Glutamatergic neuron (in vitro differentiated cells): ENCODE measurements around the gene RDH8. TPM values are rescaled to one million over a fixed set of nuclear protein-coding genes. Genes with fewer than 3 reads are reported as not detected.

ENCODE experiments used
- DNase-seq: peaks from one replicate; pipeline ENCODE4 v3.0.0; 2022
- H3K27ac Mint-ChIP-seq: one replicate; pipeline ENCODE4 v1.8.0; 2020; ENCODE audit warnings: mild to moderate bottlenecking, mixed read lengths, inconsistent platforms; ENCODE audit not compliant: unreplicated experiment
- H3K27me3 Mint-ChIP-seq: one replicate; pipeline ENCODE4 v1.8.0; 2020; ENCODE audit warnings: mild to moderate bottlenecking, moderate library complexity, mixed read lengths, inconsistent platforms; ENCODE audit not compliant: unreplicated experiment
- H3K36me3 Mint-ChIP-seq: one replicate; pipeline ENCODE4 v1.8.0; 2020; ENCODE audit warnings: mild to moderate bottlenecking, mixed read lengths, inconsistent platforms; ENCODE audit not compliant: unreplicated experiment
- H3K4me1 Mint-ChIP-seq: one replicate; pipeline ENCODE4 v1.8.0; 2020; ENCODE audit warnings: mild to moderate bottlenecking, low read depth, mixed read lengths, inconsistent platforms; ENCODE audit not compliant: unreplicated experiment
- H3K4me3 Mint-ChIP-seq: one replicate; pipeline ENCODE4 v1.8.0; 2020; ENCODE audit warnings: mild to moderate bottlenecking, mixed read lengths, inconsistent platforms; ENCODE audit not compliant: unreplicated experiment
- H3K9me3 Mint-ChIP-seq: one replicate; pipeline ENCODE4 v1.8.0; 2020; ENCODE audit warnings: mild to moderate bottlenecking, moderate library complexity, mixed read lengths, inconsistent platforms; ENCODE audit not compliant: unreplicated experiment
- CTCF ChIP-seq: fragments of 200-600 bp; sonication (generic); IDR thresholded peaks from one replicate; pipeline ENCODE4 v1.5.0; 2021; ENCODE audit not compliant: partially characterized antibody, unreplicated experiment
- total RNA-seq: library from RNA; stranded (reverse); fragmentation: NEBNext Ultra II Directional; extraction: Animal tissue kit (Norgen Biotek cat#: 25700); gene quantifications from one replicate; pipeline ENCODE4 v1.2.1, GENCODE V29; 2021; ENCODE audit not compliant: unreplicated experiment

Gene RDH8
- total RNA-seq, 1 donor from 2014 or later: not detected

- H3K27ac Mint-ChIP-seq: no peak overlapping the region
These were observed 20.3 kb downstream of the RDH8 start for GRCh38 chr19:10033614-10034013.

GRCh38 chr19:10036601-10037071, 23.4 kb downstream of the RDH8 start:
- Mint-ChIP-seq H3K27ac (no peak overlapping the region), H3K9me3 (peaks cover 11% of the 10 kb centered on the region), H3K36me3 (peaks cover 6% of the 10 kb centered on the region), H3K27me3 (peaks cover 10% of the 10 kb centered on the region), H3K4me3 (no peak overlapping the region), H3K4me1 (no peaks in the 10 kb centered on the region)
- no peak for TF ChIP-seq CTCF
- no peak for DNase-seq

More at GRCh38 chr19:10033614-10034013, 20.3 kb downstream of the RDH8 start:
- Mint-ChIP-seq H3K4me1 (no peaks in the 10 kb centered on the region), H3K9me3 (peaks cover 3% of the 10 kb centered on the region), H3K27me3 (peaks cover 7% of the 10 kb centered on the region), H3K4me3 (no peak overlapping the region), H3K36me3 (no peaks in the 10 kb centered on the region)
- TF ChIP-seq CTCF: no peak
- DNase-seq: no peak

- peaks cover 17% of the 10 kb centered on the region for H3K9me3 Mint-ChIP-seq
- DNase-seq: no peak
- H3K27me3 Mint-ChIP-seq: peaks cover 10% of the 10 kb centered on the region
- H3K36me3 Mint-ChIP-seq: peaks cover 6% of the 10 kb centered on the region
- H3K4me3 Mint-ChIP-seq: no peak overlapping the region
- H3K27ac Mint-ChIP-seq: no peak overlapping the region
- no peak for TF ChIP-seq CTCF
- H3K4me1 Mint-ChIP-seq: no peaks in the 10 kb centered on the region
These were observed 24.1 kb downstream of the RDH8 start for GRCh38 chr19:10037367-10037766.

DNA sequence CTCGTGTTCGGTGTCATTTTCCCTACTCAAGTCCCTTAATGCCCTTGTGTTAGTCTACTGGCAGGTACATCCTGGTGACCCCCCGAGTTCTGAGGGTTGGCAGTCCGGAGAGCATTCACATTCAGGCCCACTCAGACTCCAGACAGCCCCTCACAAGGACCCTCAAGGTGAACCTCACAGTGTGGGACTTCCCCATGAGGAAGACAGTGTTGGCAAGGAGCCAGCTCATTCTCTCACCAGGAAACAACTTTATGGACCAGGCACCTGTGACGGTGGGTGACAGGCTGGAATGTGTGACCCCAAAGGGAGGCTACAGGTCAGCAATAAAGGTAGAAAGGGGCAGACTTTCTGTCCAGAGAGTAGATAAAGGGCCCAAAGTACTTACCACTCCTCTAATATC, 24.5 kb downstream of the RDH8 start:
- Mint-ChIP-seq H3K4me1 (no peaks in the 10 kb centered on the region), H3K4me3 (no peak overlapping the region), H3K9me3 (peaks cover 20% of the 10 kb centered on the region), H3K27me3 (peaks cover 10% of the 10 kb centered on the region), H3K27ac (no peak overlapping the region), H3K36me3 (peaks cover 6% of the 10 kb centered on the region)
- no peak for TF ChIP-seq CTCF
- DNase-seq: no peak

DNA sequence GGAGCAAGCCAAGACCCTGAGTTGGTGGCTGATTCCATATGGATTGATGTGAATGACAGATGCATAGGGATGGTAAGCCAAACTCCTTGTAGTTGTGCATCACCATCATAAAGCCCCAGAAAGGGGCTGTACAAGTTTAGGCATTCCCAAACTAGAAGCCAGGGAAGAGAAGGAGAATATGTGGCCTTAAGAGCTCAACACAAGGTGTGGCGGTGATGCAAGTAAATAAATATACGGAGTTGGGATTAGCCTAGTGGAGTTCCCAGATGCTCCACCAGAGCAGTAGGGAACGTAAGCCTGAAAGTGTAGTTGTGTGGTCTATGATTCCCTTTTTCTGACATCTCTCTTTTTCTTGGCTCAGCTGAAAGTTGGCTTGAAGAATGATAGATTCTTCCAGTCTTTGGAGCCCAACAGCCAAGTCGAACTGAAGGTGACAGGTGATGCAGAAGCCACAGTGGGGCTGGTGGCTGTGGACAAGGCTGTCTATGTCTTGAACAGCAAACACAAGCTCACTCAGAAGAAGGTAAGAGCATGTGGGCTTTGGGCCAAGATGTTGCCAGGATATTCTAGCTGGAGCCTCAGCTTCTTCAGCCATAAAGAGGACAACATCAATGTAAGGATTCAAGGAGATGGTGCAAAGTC, 30.1 kb downstream of the RDH8 start:
- H3K27me3 Mint-ChIP-seq: peaks cover 7% of the 10 kb centered on the region
- H3K36me3 Mint-ChIP-seq: peaks cover 17% of the 10 kb centered on the region
- H3K27ac Mint-ChIP-seq: no peak overlapping the region
- DNase-seq: no peak
- TF ChIP-seq CTCF: no peak
- no peaks in the 10 kb centered on the region for H3K4me1 Mint-ChIP-seq
- no peak overlapping the region for H3K4me3 Mint-ChIP-seq
- peaks cover 31% of the 10 kb centered on the region for H3K9me3 Mint-ChIP-seq
